Endothelial cell of umbilical vein (primary cell): Measurements from ENCODE around the gene OR5M8. TPM values are rescaled to one million over a fixed set of nuclear protein-coding genes. Genes with fewer than 3 reads are reported as not detected.

Source experiments
- BruUV-seq: library from RNA; stranded (reverse); fragments of 400-500 nt; replicated peaks from 2 replicates; lab custom pipeline; 2021; lab: Mats Ljungman, UMichigan
- CTCF ChIA-PET: fragments of 300-600, 350-600 bp; sonication (Branson Sonifier 250); formaldehyde crosslinking; loops from one replicate; lab custom pipeline; 2021; ENCODE audit warnings: antibody characterized with exemption, inconsistent platforms; lab: Charles Lee
- POLR2A ChIA-PET: fragments of 300-600, 350-600 bp; sonication (Branson Sonifier 250); formaldehyde crosslinking; loops from one replicate; lab custom pipeline; 2021; ENCODE audit warnings: antibody characterized with exemption, inconsistent platforms; lab: Charles Lee
- DNase-seq: peaks from one replicate; pipeline ENCODE4 v3.0.0-alpha.2; 2011; ENCODE audit warnings: low read depth, low spot score
- FAIRE-seq: peaks from 2 replicates; lab custom pipeline; 2011; peaks lifted over from hg19 to GRCh38; lab: Jason Lieb, UNC
- H2AFZ ChIP-seq: 2 replicates; pipeline ENCODE4 v1.6.0; 2012; ENCODE audit warnings: low read depth, low read length, control low read depth, inconsistent platforms
- H3K27ac ChIP-seq: 2 replicates; pipeline ENCODE4 v1.5.1; 2011; ENCODE audit warnings: low read depth, mild to moderate bottlenecking, control low read depth, low read length, moderate library complexity; ENCODE audit not compliant: insufficient read depth
- H3K27me3 ChIP-seq, 2 experiments: 2 replicates each; pipeline versions ENCODE4 v1.6.0 to v1.6.1; 2011; ENCODE audit warnings: low read length in 2 of 2, mixed read lengths in 1 of 2; ENCODE audit not compliant: control insufficient read depth in 2 of 2, insufficient read depth in 2 of 2
- H3K36me3 ChIP-seq, 2 experiments: 2 replicates in 1 of 2; 3 replicates in 1 of 2; pipeline ENCODE4 v1.5.1; 2011; ENCODE audit warnings: low read length in 2 of 2, mild to moderate bottlenecking in 1 of 2, moderate library complexity in 1 of 2; ENCODE audit not compliant: control insufficient read depth in 2 of 2, insufficient read depth in 2 of 2; ENCODE audit errors: extremely low read depth in 1 of 2
- H3K4me1 ChIP-seq: 3 replicates; pipeline ENCODE4 v1.5.1; 2011; ENCODE audit warnings: mild to moderate bottlenecking, low read length; ENCODE audit not compliant: control insufficient read depth, insufficient read depth; ENCODE audit errors: extremely low read depth
- H3K4me2 ChIP-seq: 2 replicates; pipeline ENCODE4 v1.6.1; 2011; ENCODE audit warnings: low read length, control low read depth, mixed read lengths; ENCODE audit not compliant: insufficient read depth
- H3K4me3 ChIP-seq, 3 experiments: fragments of 200-600 bp in 1 of 3; sonication (generic), shearing (Covaris generic) in 1 of 3; replicated peaks in 1 of 3; 2 replicates each; pipeline ENCODE4 v1.5.1; 2011 to 2016; ENCODE audit warnings: control low read depth in 3 of 3, low read length in 3 of 3, mild to moderate bottlenecking in 2 of 3, inconsistent platforms in 1 of 3, low read depth in 1 of 3, moderate library complexity in 1 of 3; ENCODE audit not compliant: insufficient read depth in 1 of 3
- H3K79me2 ChIP-seq: 2 replicates; pipeline ENCODE4 v1.6.0; 2012; ENCODE audit warnings: low read length, inconsistent platforms; ENCODE audit not compliant: control insufficient read depth, insufficient read depth
- H3K9ac ChIP-seq: replicated peaks from 2 replicates; pipeline ENCODE3; 2011; ENCODE audit warnings: low read length, control low read depth; ENCODE audit not compliant: insufficient read depth; ENCODE audit errors: extremely low read depth
- H3K9me1 ChIP-seq: replicated peaks from 3 replicates; pipeline ENCODE4 v1.6.0; 2011; ENCODE audit warnings: mild to moderate bottlenecking, low read length; ENCODE audit not compliant: control insufficient read depth, insufficient read depth; ENCODE audit errors: extremely low read depth
- H3K9me3 ChIP-seq: replicated peaks from 2 replicates; pipeline ENCODE4 v1.5.1; 2012; ENCODE audit warnings: low read length, inconsistent platforms; ENCODE audit not compliant: control insufficient read depth, insufficient read depth
- H4K20me1 ChIP-seq: replicated peaks from 2 replicates; pipeline ENCODE3; 2011; ENCODE audit warnings: mild to moderate bottlenecking, low read length; ENCODE audit not compliant: control insufficient read depth, insufficient read depth; ENCODE audit errors: extremely low read depth
- MYC ChIP-seq: IDR thresholded peaks from one replicate; pipeline ENCODE4 v1.6.1; 2011; ENCODE audit warnings: mild to moderate bottlenecking, low read depth, low read length
- POLR2A ChIP-seq: IDR thresholded peaks from 2 replicates; pipeline ENCODE4 v1.6.1; 2012; ENCODE audit warnings: low read depth, mild to moderate bottlenecking, control low read depth, low read length
- POLR2AphosphoS5 ChIP-seq: IDR thresholded peaks from 2 replicates; pipeline ENCODE4 v1.6.1; 2012; ENCODE audit warnings: low read depth, mild to moderate bottlenecking, control low read depth, low read length, moderate library complexity; ENCODE audit not compliant: insufficient read depth
- dilution Hi-C: fragments of 300-500 bp; cut with MboI; formaldehyde crosslinking; loops from one replicate; pipeline ENCODE4 v1.15.0; 2019; ENCODE audit warnings: low sequenced_read_pairs; ENCODE audit not compliant: extremely low pct_ligation_motif_present
- intact Hi-C: fragments of 100-400 bp; cut with micrococcal nuclease; formaldehyde crosslinking; loops from one replicate; pipeline ENCODE4 v1.10.0; 2022
- polyA plus RNA-seq, 4 experiments: library from polyadenylated mRNA; depleted of rRNA in 3 of 4; stranded (reverse) in 3 of 4; unstranded in 1 of 4; fragments of >200 nt; gene quantifications; 2 replicates each; pipeline versions ENCODE4 v1.2.1 to v1.2.3, GENCODE V29; 2011 to 2012; ENCODE audit warnings: missing spikeins in 1 of 4
- total RNA-seq: library from RNA; stranded (reverse); gene quantifications from 2 replicates; pipeline ENCODE4 v1.2.3, GENCODE V29; 2021
- TF ChIP-seq, protein P1 (sequence below), 2 donors: IDR thresholded peaks; 1 replicate in 1 of 2; 2 replicates in 1 of 2; pipeline ENCODE4 v1.5.1; 2011; ENCODE audit warnings: low read length in 2 of 2, mild to moderate bottlenecking in 2 of 2, moderate library complexity in 2 of 2, control low read depth in 1 of 2, inconsistent platforms in 1 of 2, low read depth in 1 of 2; ENCODE audit not compliant: insufficient read depth in 1 of 2; ENCODE audit errors: extremely low read depth in 1 of 2

Gene OR5M8
- total and polyA plus RNA-seq, 2 donors (not counting 3 experiments of a cell fraction or from before 2014, with no cell fraction given), result not detected

DNA sequence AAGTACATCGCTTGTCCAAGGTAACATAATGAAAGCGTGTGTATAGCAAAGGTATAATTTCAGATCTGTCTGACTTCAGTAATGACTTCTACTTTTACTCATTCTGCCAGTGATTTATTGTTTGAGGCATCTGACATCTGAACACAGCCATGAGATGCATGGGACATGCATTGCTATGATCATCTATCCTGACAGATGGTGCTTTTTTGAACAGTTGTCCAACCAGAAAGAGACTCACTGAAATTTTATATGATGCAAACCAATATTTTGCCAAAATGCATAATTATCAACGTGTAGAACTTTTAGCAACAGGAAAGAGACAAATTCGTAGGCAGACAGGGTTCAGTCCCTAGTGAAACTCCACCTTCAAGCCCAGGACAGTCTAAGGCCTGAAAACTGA lies 37.6 kb downstream of the OR5M8 start:
- TF ChIP-seq, protein P1, sequence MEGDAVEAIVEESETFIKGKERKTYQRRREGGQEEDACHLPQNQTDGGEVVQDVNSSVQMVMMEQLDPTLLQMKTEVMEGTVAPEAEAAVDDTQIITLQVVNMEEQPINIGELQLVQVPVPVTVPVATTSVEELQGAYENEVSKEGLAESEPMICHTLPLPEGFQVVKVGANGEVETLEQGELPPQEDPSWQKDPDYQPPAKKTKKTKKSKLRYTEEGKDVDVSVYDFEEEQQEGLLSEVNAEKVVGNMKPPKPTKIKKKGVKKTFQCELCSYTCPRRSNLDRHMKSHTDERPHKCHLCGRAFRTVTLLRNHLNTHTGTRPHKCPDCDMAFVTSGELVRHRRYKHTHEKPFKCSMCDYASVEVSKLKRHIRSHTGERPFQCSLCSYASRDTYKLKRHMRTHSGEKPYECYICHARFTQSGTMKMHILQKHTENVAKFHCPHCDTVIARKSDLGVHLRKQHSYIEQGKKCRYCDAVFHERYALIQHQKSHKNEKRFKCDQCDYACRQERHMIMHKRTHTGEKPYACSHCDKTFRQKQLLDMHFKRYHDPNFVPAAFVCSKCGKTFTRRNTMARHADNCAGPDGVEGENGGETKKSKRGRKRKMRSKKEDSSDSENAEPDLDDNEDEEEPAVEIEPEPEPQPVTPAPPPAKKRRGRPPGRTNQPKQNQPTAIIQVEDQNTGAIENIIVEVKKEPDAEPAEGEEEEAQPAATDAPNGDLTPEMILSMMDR (IDR thresholded peaks at IDR 0.05; ENCODE audit: extremely low read depth in 1 of 2, insufficient read depth in 1 of 2, low read depth in 1 of 2, low read length in 2 of 2), result no peak
- no peak for TF ChIP-seq MYC
- TF ChIP-seq POLR2AphosphoS5, result no peak
- no peak for TF ChIP-seq POLR2A
- Histone ChIP-seq H3K9ac (no peak overlapping the region), H2AFZ (no peak overlapping the region), H3K4me1 (no peaks in the 10 kb centered on the region), H3K27me3 (no peaks in the 10 kb centered on the region), H3K9me3 (no peaks in the 10 kb centered on the region), H3K9me1 (no peaks in the 10 kb centered on the region), H3K79me2 (no peaks in the 10 kb centered on the region), H3K4me3 (no peak overlapping the region), H4K20me1 (no peaks in the 10 kb centered on the region), H3K4me2 (no peak overlapping the region), H3K36me3 (no peaks in the 10 kb centered on the region), H3K27ac (no peak overlapping the region)
- dilution Hi-C loops, result no loop called here
- intact Hi-C loops, result no loop called here
- FAIRE-seq (no peak), DNase-seq (no peak)
- CTCF ChIA-PET, result no interaction called here
- POLR2A ChIA-PET, result no interaction called here
- BruUV-seq, result no TSS peak

Other genes starting within 250 kb of the OR5M8 start
- not detected in 2 replicates for gene OR5T3, start 239.1 kb downstream of the OR5M8 start, total RNA-seq
- not detected in 2 replicates for gene OR5T3, start 239.1 kb downstream of the OR5M8 start, polyA plus RNA-seq
- gene OR5T1, start 217.2 kb downstream of the OR5M8 start, total RNA-seq, result not detected in 2 replicates
- not detected in 2 replicates for gene OR5T1, start 217.2 kb downstream of the OR5M8 start, polyA plus RNA-seq
- not detected in 2 replicates for gene OR8H1, start 199.1 kb downstream of the OR5M8 start, total RNA-seq
- gene OR8H1, start 199.1 kb downstream of the OR5M8 start, polyA plus RNA-seq, result not detected in 2 replicates
- not detected in 2 replicates for gene OR8K3, start 176.2 kb downstream of the OR5M8 start, total RNA-seq
- not detected in 2 replicates for gene OR8K3, start 176.2 kb downstream of the OR5M8 start, polyA plus RNA-seq
- gene OR8K1, start 145.3 kb downstream of the OR5M8 start, total RNA-seq, result not detected in 2 replicates
- gene OR8K1, start 145.3 kb downstream of the OR5M8 start, polyA plus RNA-seq, result not detected in 2 replicates
- gene OR8J1, start 137.1 kb downstream of the OR5M8 start, total RNA-seq, result not detected in 2 replicates
- gene OR8J1, start 137.1 kb downstream of the OR5M8 start, polyA plus RNA-seq, result not detected in 2 replicates
- not detected in 2 replicates for gene OR8U1, start 115.7 kb downstream of the OR5M8 start, total RNA-seq
- not detected in 2 replicates for gene OR8U1, start 115.7 kb downstream of the OR5M8 start, polyA plus RNA-seq
- gene OR5AL1, start 78.7 kb downstream of the OR5M8 start, total RNA-seq, result not detected in 2 replicates
- not detected in 2 replicates for gene OR5AL1, start 78.7 kb downstream of the OR5M8 start, polyA plus RNA-seq
- not detected in 2 replicates for gene OR5M3, start 18.0 kb downstream of the OR5M8 start, total RNA-seq
- not detected in 2 replicates for gene OR5M3, start 18.0 kb downstream of the OR5M8 start, polyA plus RNA-seq
- gene OR5M11, start 51.9 kb upstream of the OR5M8 start, total RNA-seq, result not detected in 2 replicates
- gene OR5M11, start 51.9 kb upstream of the OR5M8 start, polyA plus RNA-seq, result not detected in 2 replicates
- not detected in 2 replicates for gene OR5M10, start 86.4 kb upstream of the OR5M8 start, total RNA-seq
- not detected in 2 replicates for gene OR5M10, start 86.4 kb upstream of the OR5M8 start, polyA plus RNA-seq
- gene OR5M1, start 123.5 kb upstream of the OR5M8 start, total RNA-seq, result not detected in 2 replicates
- gene OR5M1, start 123.5 kb upstream of the OR5M8 start, polyA plus RNA-seq, result not detected in 2 replicates
- gene OR5AP2, start 151.1 kb upstream of the OR5M8 start, total RNA-seq, result not detected in 2 replicates
- gene OR5AP2, start 151.1 kb upstream of the OR5M8 start, polyA plus RNA-seq, result not detected in 2 replicates
- not detected in 2 replicates for gene OR5AR1, start 172.3 kb upstream of the OR5M8 start, total RNA-seq
- gene OR5AR1, start 172.3 kb upstream of the OR5M8 start, polyA plus RNA-seq, result not detected in 2 replicates
- gene OR9G1, start 207.7 kb upstream of the OR5M8 start, total RNA-seq, result not detected in 2 replicates
- not detected in 2 replicates for gene OR9G1, start 207.7 kb upstream of the OR5M8 start, polyA plus RNA-seq